Hindlimb muscle (tissue), 1 donor: ENCODE results near the gene NCBP2L. TPM values are rescaled to one million over a fixed set of nuclear protein-coding genes. Genes with fewer than 3 reads are reported as not detected.
A peak's percentile ranks its signal among the peaks of the same experiment; 100 is the strongest.

Source experiments
- DNase-seq: peaks from one replicate; pipeline ENCODE4 v3.0.0-alpha.2; 2013
- polyA plus RNA-seq: library from polyadenylated mRNA; unstranded; fragments of 120-200 nt; gene quantifications from one replicate; pipeline ENCODE4 v1.2.1, GENCODE V29; 2013; ENCODE audit not compliant: insufficient read length

Gene NCBP2L
- polyA plus RNA-seq, 1 donor = not detected

DNA sequence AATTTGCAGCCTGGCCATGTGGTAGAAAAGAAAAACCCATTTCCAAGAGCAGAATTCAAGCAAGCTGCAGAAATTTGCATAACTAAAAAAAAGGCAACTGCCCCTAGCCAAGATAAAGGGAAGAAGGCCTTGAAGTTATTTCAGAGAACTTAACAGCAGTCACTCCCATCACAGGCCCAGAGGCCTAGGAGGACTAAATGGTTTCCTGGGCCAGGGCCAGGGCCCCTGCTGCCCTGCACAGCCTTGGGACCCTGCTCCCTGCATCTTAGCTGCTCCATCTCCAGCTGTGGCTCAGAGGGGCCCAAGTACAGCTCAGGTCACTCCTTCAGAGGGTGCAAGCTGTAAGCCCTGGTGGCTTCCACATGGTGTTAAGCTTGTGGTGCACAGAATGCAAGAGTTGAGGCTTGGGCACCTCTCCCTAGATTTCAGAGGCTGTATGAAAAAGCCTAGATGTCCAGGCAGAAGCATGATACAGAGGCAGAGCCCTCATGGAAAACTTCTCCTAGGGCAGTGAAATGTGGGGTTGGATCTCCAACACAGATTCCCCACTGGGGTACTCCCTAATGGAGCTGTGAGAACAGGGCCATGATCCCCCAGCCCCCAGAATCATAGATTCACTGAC, 41.5 kb downstream of the NCBP2L start:
- DNase-seq = no peak

DNA sequence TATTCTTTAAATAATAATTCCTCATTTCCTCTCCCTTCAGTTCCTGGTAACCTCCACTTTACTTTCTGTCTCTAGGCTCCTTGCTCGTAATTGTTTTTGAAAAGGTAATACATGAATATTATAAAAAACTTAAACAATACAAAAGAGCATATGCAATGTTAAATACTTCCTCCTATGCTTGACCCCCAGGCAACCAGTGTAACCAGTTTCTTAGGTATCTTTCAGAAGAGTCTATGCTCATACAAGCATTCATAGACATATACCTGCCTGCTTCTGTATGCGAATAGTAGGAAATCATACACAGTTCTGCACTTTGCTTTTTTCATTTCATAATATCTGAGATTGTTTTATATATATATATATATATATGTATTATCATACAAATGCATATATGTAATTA, 45.5 kb downstream of the NCBP2L start:
- DNase-seq = no peak

DNA sequence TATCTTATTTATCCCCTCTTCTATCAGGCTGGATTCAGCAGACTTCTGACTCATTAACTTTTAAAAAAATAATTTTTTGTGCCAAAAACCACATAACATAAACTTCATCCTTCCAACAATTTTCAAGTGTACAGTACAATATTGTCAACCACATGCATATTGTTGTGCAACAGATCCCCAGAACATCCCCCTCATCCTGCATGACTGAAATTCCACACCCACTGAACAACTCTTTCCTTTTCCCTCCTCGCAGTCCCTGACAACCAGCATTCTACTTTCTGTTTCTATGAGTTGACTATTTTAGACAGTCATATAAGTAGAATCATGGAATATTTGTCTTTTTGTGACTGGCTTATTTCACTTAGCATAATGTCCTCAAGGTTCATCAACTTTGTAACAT, 45.9 kb downstream of the NCBP2L start:
- DNase-seq = no peak

DNA sequence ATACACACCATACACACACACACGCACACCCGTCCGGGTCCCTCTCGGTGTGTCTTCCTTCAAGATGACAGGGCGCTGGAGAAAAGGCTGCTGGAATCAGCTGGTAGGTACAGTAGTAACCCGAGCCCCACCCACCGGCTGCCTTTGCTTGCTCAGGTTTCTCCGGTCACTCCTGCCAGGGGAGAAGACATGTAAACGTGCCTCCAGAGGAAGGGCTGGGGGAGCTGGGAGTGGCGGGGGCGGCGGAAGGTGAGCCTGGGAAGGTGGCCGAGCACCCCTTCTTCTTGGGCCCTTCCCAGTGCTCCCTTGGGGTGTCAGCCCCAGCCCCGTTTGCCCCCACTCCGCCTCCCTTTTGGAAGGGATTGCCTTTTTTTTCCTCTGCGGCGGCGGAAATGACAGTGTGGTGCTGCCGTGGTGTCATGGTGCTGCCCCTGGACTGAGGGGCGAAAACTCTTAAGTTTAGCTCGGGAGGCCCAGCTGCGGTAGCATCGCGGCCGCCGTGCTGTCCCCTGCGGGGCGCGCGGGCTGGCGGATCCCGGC, 48.2 kb downstream of the NCBP2L start, which contains the start of gene MID2:
MID2 (plus strand) TSS at position 169 of the 540 bp plus-strand sequence. CDS start 561 bp downstream, outside the sequence.
- peak; percentile 34 for DNase-seq

DNA sequence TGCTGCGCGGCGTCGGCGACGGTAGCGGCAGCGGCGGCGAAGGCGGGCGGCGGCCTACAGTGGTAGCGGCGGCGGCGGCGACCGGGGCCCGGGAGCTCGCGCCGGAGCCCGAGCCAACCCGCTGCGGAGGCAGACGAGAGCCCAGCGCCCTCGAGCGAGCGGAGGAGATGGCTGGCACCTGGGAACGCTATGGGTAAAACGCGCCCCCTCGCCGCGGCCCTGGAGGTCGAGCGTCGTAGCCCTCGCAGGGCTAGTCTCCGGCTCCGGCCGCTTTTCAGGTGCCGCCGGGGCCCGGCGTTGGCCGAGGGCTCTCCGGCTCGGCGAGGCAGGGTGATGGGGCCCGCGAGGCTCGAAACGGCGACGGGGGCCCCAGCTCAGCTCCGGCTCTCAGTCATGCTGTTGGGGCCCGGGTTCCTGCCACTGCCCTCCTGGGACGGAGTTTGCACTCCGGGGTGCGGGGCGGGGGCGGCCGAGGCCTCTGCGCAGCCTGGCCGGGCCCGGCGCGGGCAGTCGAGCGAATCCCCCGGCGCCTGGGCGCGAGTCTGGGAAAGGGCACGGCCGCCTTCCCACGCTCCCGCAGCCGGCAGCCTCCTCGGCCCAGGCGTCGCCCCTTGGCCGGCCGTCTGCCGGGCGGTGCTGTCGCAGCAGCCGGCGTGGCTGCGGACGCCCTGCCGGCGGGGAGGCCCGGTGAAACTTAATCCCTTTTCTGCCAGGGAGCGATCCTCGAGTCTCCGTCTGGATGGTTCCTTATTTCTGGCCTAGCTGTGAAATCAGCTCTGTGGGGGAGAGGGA, 48.9 kb downstream of the NCBP2L start:
- peak; percentile 29 for DNase-seq

DNA sequence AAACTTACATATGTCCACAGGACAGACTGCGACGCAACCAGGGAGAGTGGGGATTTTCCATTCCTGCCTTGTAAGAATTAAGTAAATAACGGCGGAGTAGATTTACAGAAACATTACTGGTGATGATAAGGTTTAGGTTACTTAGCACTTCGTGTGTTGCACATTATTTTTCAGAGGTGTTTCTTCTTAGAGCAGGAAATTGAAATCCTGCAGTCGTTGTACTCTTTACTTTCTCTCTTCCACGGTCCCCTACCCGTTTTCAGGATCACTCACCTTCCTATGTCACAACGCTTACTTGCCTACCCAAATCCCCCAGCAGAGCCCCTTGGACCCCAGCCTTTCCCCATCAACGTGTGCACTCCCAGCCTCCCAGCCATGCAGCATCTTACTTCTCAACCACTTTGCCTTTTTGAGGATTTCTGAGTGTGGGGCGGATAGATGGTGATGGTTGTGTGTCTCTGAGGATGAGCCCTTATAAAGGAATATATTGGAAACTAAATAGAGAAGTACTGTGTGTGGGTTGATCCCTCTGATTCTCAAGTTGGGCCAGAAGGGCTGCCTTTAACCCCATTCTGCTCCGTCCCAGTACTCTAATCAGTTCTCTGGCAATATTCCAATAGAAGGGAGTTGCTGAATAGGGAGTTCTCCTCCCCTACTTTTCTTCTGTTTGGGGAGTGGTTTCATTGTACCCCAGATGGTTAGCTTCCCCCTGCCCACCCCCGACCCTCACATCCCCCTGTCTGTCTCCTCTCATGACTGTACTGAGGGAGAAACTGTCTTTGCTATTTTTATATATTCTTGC, 49.7 kb downstream of the NCBP2L start:
- DNase-seq = no peak

DNA sequence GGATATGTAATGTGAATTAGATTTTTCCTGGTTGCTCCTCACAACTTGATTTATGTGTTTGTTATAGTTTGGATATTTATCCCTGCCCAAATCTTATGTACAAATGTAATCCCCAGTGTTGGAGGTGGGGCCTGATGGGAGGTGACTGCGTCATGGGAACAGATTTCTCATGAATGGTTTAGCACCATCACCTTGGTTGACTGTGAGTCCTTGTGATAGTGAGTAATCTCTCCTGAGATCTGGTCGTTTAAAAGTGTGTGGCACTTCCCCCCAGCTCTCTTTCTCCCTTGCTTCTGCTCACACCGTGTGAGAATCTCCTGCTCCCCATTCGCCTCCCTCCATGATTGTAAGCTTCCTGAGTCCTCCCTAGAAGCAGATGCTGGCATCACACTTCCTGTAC, 50.3 kb downstream of the NCBP2L start:
- DNase-seq = no peak

DNA sequence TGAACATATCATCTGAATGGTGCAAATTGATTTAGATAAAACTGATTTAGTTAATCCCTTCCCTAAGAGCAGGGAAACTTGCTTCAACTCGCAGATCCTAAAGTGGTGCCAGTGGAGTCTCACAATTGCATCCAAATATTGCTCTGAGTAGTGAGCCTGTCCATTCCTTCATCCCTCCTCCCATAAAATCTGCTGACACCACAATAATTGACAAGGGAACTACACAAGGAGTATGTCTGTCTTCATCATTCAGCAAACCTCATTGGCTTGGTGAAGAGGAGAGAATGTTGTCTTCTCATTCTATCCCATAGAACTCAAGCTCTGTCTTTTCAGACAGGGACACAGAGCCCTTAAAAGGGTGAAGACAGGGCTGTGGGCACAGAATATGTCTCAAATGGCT, 52.3 kb downstream of the NCBP2L start:
- DNase-seq = no peak

DNA sequence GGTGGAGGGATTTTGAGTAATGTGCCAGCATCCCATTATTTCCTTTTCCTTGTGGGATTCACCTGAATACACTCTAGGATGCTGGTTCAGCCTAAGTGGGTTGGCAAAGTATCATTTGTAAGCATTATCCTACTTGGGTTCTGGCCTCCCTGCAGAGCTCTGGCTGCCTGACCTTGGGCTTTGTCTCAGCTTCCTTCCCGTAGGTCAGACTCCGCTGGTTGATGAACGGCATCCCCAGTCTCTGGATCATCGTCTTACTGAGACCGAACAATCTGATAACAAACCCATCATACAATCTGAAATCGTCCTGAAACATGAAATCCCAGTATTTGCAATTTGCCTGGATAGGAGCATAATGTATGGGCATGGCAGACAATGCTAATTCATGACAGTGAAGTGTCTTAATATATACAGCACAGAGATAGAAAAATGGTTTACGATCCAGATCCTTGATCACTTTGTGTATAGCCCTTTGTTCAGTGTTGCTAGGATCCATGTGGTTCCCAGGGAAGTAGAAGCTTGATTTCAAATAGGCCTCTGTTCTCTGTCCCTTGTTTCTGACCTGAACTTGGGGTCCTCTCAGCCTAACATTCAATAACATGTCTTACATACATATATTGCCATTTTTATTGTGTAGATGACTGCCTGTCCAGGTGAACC, 53.7 kb downstream of the NCBP2L start:
- DNase-seq = no peak

DNA sequence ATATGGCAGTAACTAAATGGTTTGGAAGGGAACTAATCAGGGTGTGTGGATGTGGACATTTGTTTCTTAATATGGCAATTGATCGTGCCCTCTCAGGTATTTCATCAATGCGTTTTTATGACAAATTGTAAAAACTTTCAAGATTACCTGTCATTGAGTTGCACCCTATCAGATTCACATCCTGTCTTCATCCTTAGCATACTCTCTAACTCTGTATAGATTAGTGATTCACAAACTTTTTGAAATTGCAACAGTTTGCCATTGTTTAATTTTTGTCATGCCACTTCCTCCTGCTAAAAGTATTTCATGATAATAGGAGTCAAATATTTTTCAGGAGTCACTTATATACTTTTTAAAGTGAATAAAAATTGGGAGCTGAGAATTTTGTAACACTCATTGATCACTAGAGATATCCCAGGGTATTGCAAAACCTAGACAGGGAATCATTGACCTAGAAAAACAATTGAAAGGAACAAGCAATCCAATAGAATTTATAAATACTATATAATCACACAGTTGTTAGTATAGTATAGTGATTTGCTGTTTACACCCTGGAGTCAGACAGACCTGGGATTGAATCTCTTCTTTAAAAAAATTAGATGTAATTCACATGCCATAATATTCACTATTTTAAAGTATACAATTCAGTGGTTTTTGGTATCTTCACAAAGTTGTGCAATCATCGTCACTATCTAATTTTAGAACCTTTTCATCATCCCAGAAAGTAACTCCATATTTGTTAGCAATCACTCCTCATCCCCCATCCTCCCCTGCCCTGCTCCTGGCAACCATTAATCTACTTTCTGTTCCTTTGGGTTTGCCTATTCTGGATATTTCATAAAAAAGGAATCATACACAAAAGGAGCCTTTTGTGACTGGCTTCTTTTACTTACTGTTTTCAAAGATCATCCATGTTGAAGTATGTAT, 57.0 kb downstream of the NCBP2L start:
- DNase-seq = no peak

DNA sequence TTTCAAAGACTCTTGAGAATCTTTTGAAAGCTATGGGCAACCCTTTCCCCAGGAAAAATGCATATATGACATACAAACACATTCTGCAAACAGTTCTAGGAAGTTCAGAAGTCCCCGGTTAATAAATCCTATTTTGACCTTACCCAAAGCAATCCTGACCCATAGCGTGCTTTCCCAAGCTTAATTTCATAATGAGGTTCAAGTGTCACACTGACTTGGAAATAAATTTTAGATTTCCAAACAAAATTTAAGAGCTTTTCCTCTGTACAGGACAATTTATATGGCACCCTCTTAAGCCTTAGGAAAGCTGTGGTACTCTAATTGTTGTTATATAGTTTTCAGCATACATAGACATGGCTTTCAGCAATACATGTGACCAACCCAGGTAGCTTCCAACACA, 59.4 kb downstream of the NCBP2L start:
- DNase-seq = no peak

DNA sequence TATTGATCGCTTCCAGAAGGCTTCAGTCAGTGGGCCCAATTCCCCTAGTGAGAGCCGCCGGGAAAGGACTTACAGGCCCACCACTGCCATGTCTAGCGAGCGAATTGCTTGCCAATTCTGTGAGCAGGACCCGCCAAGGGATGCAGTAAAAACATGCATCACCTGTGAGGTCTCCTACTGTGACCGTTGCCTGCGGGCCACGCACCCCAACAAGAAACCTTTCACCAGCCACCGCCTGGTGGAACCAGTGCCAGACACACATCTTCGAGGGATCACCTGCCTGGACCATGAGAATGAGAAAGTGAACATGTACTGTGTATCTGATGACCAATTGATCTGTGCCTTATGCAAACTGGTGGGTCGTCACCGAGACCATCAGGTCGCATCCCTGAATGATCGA, 63.4 kb downstream of the NCBP2L start:
- DNase-seq = no peak

DNA sequence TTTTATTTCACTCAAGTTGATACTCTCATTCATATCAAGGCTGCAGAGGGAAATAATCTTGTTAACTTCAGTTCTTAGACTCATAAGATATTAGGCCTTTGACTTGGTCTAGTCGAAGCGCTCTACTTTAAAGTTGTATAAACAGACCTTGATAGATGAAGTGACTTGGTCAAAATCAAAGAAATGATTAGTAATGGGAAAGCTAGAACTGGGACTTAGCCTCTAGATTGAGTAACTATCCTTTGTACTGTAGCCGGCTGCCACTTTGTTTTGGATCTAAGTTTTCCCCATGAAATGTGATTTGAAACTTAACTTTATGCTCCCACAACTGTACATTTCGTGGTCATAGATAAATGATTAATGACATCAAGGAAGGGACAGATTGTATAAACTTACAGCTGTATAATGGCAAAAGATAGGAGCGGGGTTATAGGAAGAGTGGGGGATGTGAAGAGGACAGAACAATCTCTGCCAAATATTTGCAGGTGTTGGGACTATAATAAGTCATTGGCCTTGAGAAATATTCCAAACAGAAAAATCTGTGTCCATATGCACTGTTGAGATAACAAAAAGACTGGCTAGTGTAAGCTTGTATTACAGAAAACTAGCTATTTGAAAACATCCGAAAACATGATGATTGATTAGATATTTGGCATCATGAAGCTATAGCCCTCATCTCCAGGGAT, 65.3 kb downstream of the NCBP2L start:
- DNase-seq = no peak

Other genes starting within 250 kb of the NCBP2L start
- 26.7 TPM for gene PRPS1, start 149.2 kb upstream of the NCBP2L start, polyA plus RNA-seq
- gene TSC22D3, start 1.9 kb upstream of the NCBP2L start, polyA plus RNA-seq = 43.1 TPM
- 8.4 TPM for gene MID2, start 48.1 kb downstream of the NCBP2L start, polyA plus RNA-seq
- gene TEX13B, start 204.6 kb downstream of the NCBP2L start, polyA plus RNA-seq = not detected